HepG2 (cell line): ENCODE measurements around the gene TBCE. TPM values are rescaled to one million over a fixed set of nuclear protein-coding genes. Genes with fewer than 3 reads are reported as not detected.
A peak's percentile ranks its signal among the peaks of the same experiment; 100 is the strongest.

Experiments used
- AGO1 ChIP-seq: fragments of 200-400 bp; formaldehyde crosslinking; IDR thresholded peaks from 2 replicates; pipeline ENCODE4 v1.6.1; 2017; ENCODE audit warnings: mild to moderate bottlenecking, low read depth, low read length, moderate library complexity; ENCODE audit not compliant: poor library complexity, severe bottlenecking
- ARNT ChIP-seq: fragments of 450-650 bp; IDR thresholded peaks from 2 replicates; pipeline ENCODE4 v1.6.1; 2017
- BRD4 ChIP-seq: sonication (generic); formaldehyde crosslinking; IDR thresholded peaks from 2 replicates; pipeline ENCODE4 v1.4.0; 2020; ENCODE audit warnings: missing genetic modification reagents
- EHMT2 ChIP-seq: fragments of 200-600 bp; sonication (generic); IDR thresholded peaks from 2 replicates; pipeline ENCODE4 v1.7.0; 2017; ENCODE audit warnings: antibody characterized with exemption, low read depth, low read length, borderline replicate concordance
- HNF1A ChIP-seq, 2 experiments: sonication (generic) in 1 of 2; formaldehyde crosslinking in 1 of 2; IDR thresholded peaks; 2 replicates each; pipeline versions ENCODE4 v1.4.0 to v1.6.1; 2016 to 2020; ENCODE audit warnings: borderline replicate concordance in 1 of 2, low read depth in 1 of 2, mild to moderate bottlenecking in 1 of 2, missing genetic modification reagents in 1 of 2
- KAT8 ChIP-seq: IDR thresholded peaks from 2 replicates; pipeline ENCODE4 v1.6.1; 2016; ENCODE audit warnings: missing genetic modification reagents, missing compliant biosample characterization
- KLF16 ChIP-seq, 2 experiments: sonication (generic) in 1 of 2; formaldehyde crosslinking in 1 of 2; IDR thresholded peaks; 2 replicates each; pipeline versions ENCODE4 v1.6.1 to v1.8.0; 2016 to 2023; ENCODE audit warnings: missing genetic modification reagents in 2 of 2, missing compliant biosample characterization in 1 of 2
- RERE ChIP-seq: IDR thresholded peaks from 2 replicates; pipeline ENCODE4 v1.6.1; 2016; ENCODE audit warnings: low read depth, missing genetic modification reagents, missing compliant biosample characterization
- SALL1 ChIP-seq: sonication (generic); formaldehyde crosslinking; IDR thresholded peaks from 2 replicates; pipeline ENCODE4 v1.8.0; 2022; ENCODE audit warnings: mild to moderate bottlenecking, missing genetic modification reagents
- SIN3A ChIP-seq: IDR thresholded peaks from 2 replicates; pipeline ENCODE4 v1.6.1; 2011; ENCODE audit warnings: low read depth, mild to moderate bottlenecking, control low read depth, low read length, borderline replicate concordance
- SRSF1 ChIP-seq: fragments of 200-400 bp; formaldehyde crosslinking; optimal IDR thresholded peaks from 2 replicates; pipeline ENCODE3; 2017; ENCODE audit warnings: mild to moderate bottlenecking, low read depth, low read length, moderate library complexity
- TBX2 ChIP-seq: sonication (generic); formaldehyde crosslinking; IDR thresholded peaks from 2 replicates; pipeline ENCODE4 v1.5.0; 2020; ENCODE audit warnings: missing genetic modification reagents, mild to moderate bottlenecking, borderline replicate concordance
- ZNF225 ChIP-seq: sonication (generic); formaldehyde crosslinking; IDR thresholded peaks from 2 replicates; pipeline ENCODE4 v1.4.0; 2020; ENCODE audit warnings: mild to moderate bottlenecking, missing genetic modification reagents
- ZNF710 ChIP-seq: sonication (generic); formaldehyde crosslinking; IDR thresholded peaks from 2 replicates; pipeline ENCODE4 v1.5.0; 2020; ENCODE audit warnings: mild to moderate bottlenecking, missing genetic modification reagents, borderline replicate concordance
- polyA plus RNA-seq, 8 experiments: library from polyadenylated mRNA; depleted of rRNA in 3 of 8; stranded (reverse) in 7 of 8; unstranded in 1 of 8; fragments of >200 nt; fragmentation: Illumina TruSeq in 4 of 8; extraction: Trizol in 4 of 8; gene quantifications; 2 replicates each; pipeline versions ENCODE4 v1.2.1 to v1.2.3, GENCODE V29; 2011 to 2016; ENCODE audit warnings: low read depth in 4 of 8, missing spikeins in 1 of 8, mixed read lengths in 1 of 8; ENCODE audit not compliant: insufficient read depth in 1 of 8
- total RNA-seq, 5 experiments: library from RNA; depleted of rRNA; stranded (reverse); fragments of >200 nt; fragmentation: Illumina TruSeq; extraction: Trizol; gene quantifications; 2 replicates each; pipeline ENCODE4 v1.2.3, GENCODE V29; 2016; ENCODE audit warnings: low read depth in 1 of 5

TBCE gene
- total and polyA plus RNA-seq, 2 of the 13 experiments (the other 11 are each of a cell fraction or from before 2014, with no cell fraction given) = 25.6 to 31.1 TPM

- TF ChIP-seq TBX2 (CRISPR knock-in tag) (peak; percentile 44; the same call in 1 of the 2 replicates), HNF1A (IDR thresholded peaks at IDR 0.05; ENCODE audit: low read depth) (no peak), HNF1A (CRISPR knock-in tag; IDR thresholded peaks at IDR 0.05; ENCODE audit: borderline replicate concordance) (0 out of 2 replicates have a peak, but pooled peaks have one; percentile 23), SRSF1 (peak; percentile 89), EHMT2 (no peak), ARNT (no peak), SIN3A (peak; percentile 83; the same call in 1 of the 2 replicates), KLF16 (CRISPR knock-in tag; IDR thresholded peaks at IDR 0.05) (peak in 1 of 2 experiments; percentile 43; a peak in 1 of 4 replicates), AGO1 (peak; percentile 17), ZNF710 (CRISPR knock-in tag) (no peak), BRD4 (peak; percentile 60; the same call in 1 of the 2 replicates), ZNF225 (0 out of 2 replicates have a peak, but pooled peaks have one; percentile 24), RERE (CRISPR knock-in tag) (0 out of 2 replicates have a peak, but pooled peaks have one; percentile 24), SALL1 (peak; percentile 43), KAT8 (0 out of 2 replicates have a peak, but pooled peaks have one; percentile 29)
- TF ChIP-seq, all 625 proteins: peak for 97
Measured at GRCh38 chr1:235327559-235328270, 39.5 kb upstream of the TBCE start, which contains the start of gene ARID4B (continued).
